Lower leg skin (tissue), 3 donors: Measurements from ENCODE around the gene SSTR5.

Experiments used
- CTCF ChIP-seq, 3 donors: fragments of 450-650 bp; IDR thresholded peaks; one replicate each; pipeline ENCODE4 v1.5.1; 2016; ENCODE audit warnings: antibody characterized with exemption in 3 of 3, mild to moderate bottlenecking in 3 of 3, moderate library complexity in 2 of 3
- POLR2A ChIP-seq, 2 donors: fragments of 450-650 bp; IDR thresholded peaks; one replicate each; pipeline ENCODE4 v1.6.1; 2016 to 2017; ENCODE audit warnings: antibody characterized with exemption in 2 of 2, mild to moderate bottlenecking in 1 of 2, moderate library complexity in 1 of 2

- no peak for TF ChIP-seq CTCF (IDR thresholded peaks at IDR 0.05)
- TF ChIP-seq POLR2A (IDR thresholded peaks at IDR 0.05): no peak
Observed at GRCh38 chr16:1091992-1092552, 19.5 kb downstream of the SSTR5 start.
